GM18517 (cell line): ENCODE data around the gene NKX2-3.

Experiments used
- ATAC-seq: cut with Tn5 transposase; IDR thresholded peaks from one replicate; pipeline ENCODE4 v1.9.1; 2021; ENCODE audit warnings: mild to moderate bottlenecking, moderate library complexity; ENCODE audit not compliant: unreplicated experiment

Gene NKX2-3

DNA sequence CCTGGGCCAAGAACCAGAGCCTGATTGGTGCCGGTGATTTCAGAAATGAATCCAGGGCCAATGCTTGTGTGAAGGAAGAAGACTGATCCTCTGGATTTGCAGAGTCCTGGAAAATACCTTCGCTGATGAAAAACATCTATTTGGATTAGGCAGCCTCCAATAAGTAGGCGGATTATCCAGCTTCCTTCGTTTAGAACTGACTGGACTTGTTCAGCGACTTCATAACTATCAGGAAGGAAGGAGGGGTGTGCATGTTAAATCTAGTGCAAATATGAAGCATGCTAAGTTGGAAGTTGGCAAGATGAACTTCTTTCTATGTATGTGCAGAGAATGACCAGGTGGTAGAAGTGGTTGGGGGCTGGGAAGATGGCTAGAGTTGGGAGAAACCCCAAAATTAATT lies 41.0 kb downstream of the NKX2-3 start:
- ATAC-seq = no peak

DNA sequence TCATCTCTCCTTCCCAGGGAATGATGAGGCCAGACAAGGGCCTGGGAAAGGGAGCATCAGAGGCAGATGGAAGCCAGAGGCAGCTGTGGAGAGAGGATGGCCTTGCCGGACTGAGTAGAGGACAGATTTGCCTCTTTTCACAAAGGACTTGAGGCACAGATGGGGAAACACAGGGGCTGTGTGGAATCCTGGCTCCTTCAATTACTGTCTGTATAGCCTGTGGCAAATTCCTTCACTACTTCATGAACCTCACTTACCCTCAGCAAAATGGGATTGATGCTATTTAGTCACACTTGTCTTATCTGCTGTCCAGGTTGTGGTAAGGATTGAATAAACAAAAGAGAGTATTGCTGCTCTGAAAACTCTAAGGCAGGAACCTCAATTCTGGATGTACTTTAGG lies 47.2 kb downstream of the NKX2-3 start:
- ATAC-seq = no peak

DNA sequence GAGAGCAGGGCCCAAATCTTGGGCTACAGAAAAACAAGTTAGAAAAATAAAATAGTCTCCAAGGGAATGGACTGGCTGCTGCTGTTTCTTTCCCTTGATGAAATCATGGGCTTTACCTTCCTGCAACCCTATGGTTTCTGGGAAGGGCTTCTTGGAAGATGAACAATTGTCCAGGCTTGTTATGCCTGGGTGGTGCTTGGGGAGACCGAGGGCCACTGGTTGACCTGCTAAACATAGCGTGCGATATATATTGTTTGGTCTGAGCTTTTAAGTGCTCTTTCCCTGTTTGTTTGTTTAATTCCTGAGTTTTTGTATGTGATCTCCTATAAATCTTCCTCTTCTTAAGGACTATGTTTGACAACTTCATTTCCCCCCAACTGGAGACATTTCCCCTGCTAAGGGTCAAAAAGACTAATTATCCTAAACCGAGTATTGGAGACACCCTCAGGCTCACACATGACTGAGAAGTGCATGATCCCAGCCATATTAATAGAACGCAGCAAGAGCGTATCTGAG lies 49.6 kb downstream of the NKX2-3 start:
- no peak for ATAC-seq

DNA sequence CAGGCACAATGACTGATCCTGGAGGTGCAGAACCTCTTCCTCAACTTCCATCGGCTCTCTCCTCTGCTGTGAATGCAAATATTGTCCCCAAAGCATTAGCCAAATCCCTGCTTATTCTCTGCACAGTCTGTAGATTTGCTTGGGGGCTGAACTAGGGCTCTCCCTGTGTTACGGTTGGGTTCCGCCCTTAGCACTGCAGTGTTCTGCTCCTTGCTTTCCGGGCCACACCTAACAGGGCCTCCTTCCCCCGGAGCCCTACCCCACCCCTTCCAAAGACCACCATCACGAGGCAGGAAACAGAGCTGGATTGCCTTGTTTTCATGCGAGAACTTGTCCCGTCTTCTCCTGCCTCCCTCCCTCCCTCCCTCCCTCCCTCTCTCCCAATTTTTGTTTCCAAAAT lies 50.9 kb downstream of the NKX2-3 start:
- ATAC-seq = no peak
